Nephron (organoid): ENCODE measurements around the gene EPHA8.

ENCODE experiments used
- H3K27ac Mint-ChIP-seq, 3 experiments: 2 replicates each; pipeline ENCODE4 v1.8.0; 2020; ENCODE audit warnings: mixed read lengths in 3 of 3, mild to moderate bottlenecking in 2 of 3, moderate library complexity in 1 of 3
- H3K27me3 Mint-ChIP-seq: 2 replicates; pipeline ENCODE4 v1.8.0; 2021; ENCODE audit warnings: low read depth, mild to moderate bottlenecking, moderate library complexity, mixed read lengths
- H3K36me3 Mint-ChIP-seq: 2 replicates; pipeline ENCODE4 v1.8.0; 2020; ENCODE audit warnings: low read depth, mixed read lengths
- H3K4me1 Mint-ChIP-seq: 2 replicates; pipeline ENCODE4 v1.8.0; 2020; ENCODE audit warnings: mixed read lengths
- H3K4me3 Mint-ChIP-seq, 3 experiments: 2 replicates each; pipeline ENCODE4 v1.8.0; 2020; ENCODE audit warnings: mild to moderate bottlenecking in 3 of 3, mixed read lengths in 3 of 3, moderate library complexity in 2 of 3
- H3K9me3 Mint-ChIP-seq: 2 replicates; pipeline ENCODE4 v1.8.0; 2020; ENCODE audit warnings: mixed read lengths
- CTCF ChIP-seq, 3 experiments: fragments of 200-600 bp; sonication (generic); IDR thresholded peaks; one replicate each; pipeline ENCODE4 v1.5.0; 2021; ENCODE audit warnings: antibody characterized with exemption in 3 of 3; ENCODE audit not compliant: unreplicated experiment in 3 of 3

EPHA8 gene

GRCh38 chr1:22562584-22563583, at the start of gene EPHA8:
TSS of gene EPHA8 (plus strand) at chr1:22563489. CDS start at chr1:22563636, 147 bp downstream.
- peaks cover 91% of the 10 kb centered on the region for H3K27me3 Mint-ChIP-seq
- H3K36me3 Mint-ChIP-seq: no peaks in the 10 kb centered on the region
- H3K4me3 Mint-ChIP-seq: peak within 1 kb of the TSS; percentile 76 to 80 (median 78)
- no peaks in the 10 kb centered on the region for H3K9me3 Mint-ChIP-seq
- peaks cover 5% of the 10 kb centered on the region for H3K4me1 Mint-ChIP-seq
- TF ChIP-seq CTCF (IDR thresholded peaks at IDR 0.05; ENCODE audit: unreplicated experiment in 3 of 3): no peak
- no peak within 1 kb of the TSS for H3K27ac Mint-ChIP-seq

- Mint-ChIP-seq H3K36me3 (peaks cover 83% of the 10 kb centered on the region), H3K9me3 (no peaks in the 10 kb centered on the region), H3K4me1 (peaks cover 5% of the 10 kb centered on the region), H3K4me3 (no peak overlapping the region), H3K27ac (no peak overlapping the region), H3K27me3 (no peaks in the 10 kb centered on the region)
- TF ChIP-seq CTCF (IDR thresholded peaks at IDR 0.05; ENCODE audit: unreplicated experiment in 3 of 3): no peak
Observed at GRCh38 chr1:22516906-22517571, 46.2 kb upstream of the EPHA8 start.

GRCh38 chr1:22517956-22518355, 45.3 kb upstream of the EPHA8 start:
- no peaks in the 10 kb centered on the region for H3K27me3 Mint-ChIP-seq
- TF ChIP-seq CTCF (IDR thresholded peaks at IDR 0.05; ENCODE audit: unreplicated experiment in 3 of 3): no peak
- peaks cover 5% of the 10 kb centered on the region for H3K4me1 Mint-ChIP-seq
- peak overlapping the region in 1 of 3 experiments; percentile 4 for H3K27ac Mint-ChIP-seq
- H3K4me3 Mint-ChIP-seq: no peak overlapping the region
- peaks cover 79% of the 10 kb centered on the region for H3K36me3 Mint-ChIP-seq
- no peaks in the 10 kb centered on the region for H3K9me3 Mint-ChIP-seq

- H3K36me3 Mint-ChIP-seq: peaks cover 81% of the 10 kb centered on the region
- peaks cover 5% of the 10 kb centered on the region for H3K4me1 Mint-ChIP-seq
- H3K9me3 Mint-ChIP-seq: no peaks in the 10 kb centered on the region
- H3K27ac Mint-ChIP-seq: no peak overlapping the region
- H3K4me3 Mint-ChIP-seq: no peak overlapping the region
- TF ChIP-seq CTCF (IDR thresholded peaks at IDR 0.05; ENCODE audit: unreplicated experiment in 3 of 3): no peak
- H3K27me3 Mint-ChIP-seq: no peaks in the 10 kb centered on the region
Observed at GRCh38 chr1:22518379-22518778, 44.9 kb upstream of the EPHA8 start.

GRCh38 chr1:22520871-22521270, 42.4 kb upstream of the EPHA8 start:
- TF ChIP-seq CTCF (IDR thresholded peaks at IDR 0.05; ENCODE audit: unreplicated experiment in 3 of 3): no peak
- Mint-ChIP-seq H3K4me3 (no peak overlapping the region), H3K27me3 (peaks cover 3% of the 10 kb centered on the region), H3K27ac (no peak overlapping the region), H3K36me3 (peaks cover 76% of the 10 kb centered on the region), H3K9me3 (no peaks in the 10 kb centered on the region), H3K4me1 (peaks cover 5% of the 10 kb centered on the region)
